ENCODE data around the gene SAMD4A.
A peak's percentile ranks its signal among the peaks of the same experiment; 100 is the strongest.

Gene SAMD4A

DNA sequence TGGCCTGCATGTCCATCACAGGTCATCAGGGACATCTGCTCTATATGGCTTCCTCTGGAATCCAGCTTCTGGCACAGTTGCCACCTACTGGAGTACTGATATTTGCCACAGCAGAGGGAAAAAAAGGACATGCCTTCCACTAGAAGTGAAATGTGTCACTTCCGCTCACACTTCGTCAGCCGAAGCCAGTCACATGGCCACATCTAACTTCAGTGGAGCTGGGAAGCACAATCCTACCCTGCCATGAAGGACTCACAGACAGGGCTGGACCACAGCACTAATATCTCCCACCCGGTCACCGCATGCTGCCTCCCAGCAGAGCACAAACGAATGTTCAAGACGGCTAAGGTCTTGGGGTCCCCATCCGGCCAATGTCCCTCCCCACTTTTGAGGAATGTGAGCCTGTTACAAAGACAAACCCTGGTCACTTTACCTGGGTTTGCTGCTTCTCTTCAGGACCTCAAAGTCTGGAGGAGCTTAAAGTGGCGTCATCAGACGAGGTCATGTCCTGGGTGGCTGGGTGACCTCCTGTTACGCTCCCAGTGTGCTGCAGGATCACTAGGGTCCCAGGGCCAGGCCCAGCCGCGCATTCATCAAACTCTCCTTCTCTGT, 237.1 kb downstream of the SAMD4A start:
- H3K4me3 ChIP-seq (ENCODE audit: low read length in 2 of 2) = no peak overlapping the region
- H3K9ac ChIP-seq (ENCODE audit: low read length in 2 of 2) = no peak overlapping the region
- H3K36me3 ChIP-seq (ENCODE audit: control insufficient read depth in 2 of 2, insufficient read depth in 2 of 2, low read length in 2 of 2) = no peaks in the 10 kb centered on the region
- no peaks in the 10 kb centered on the region for H3K27me3 ChIP-seq (ENCODE audit: control insufficient read depth in 1 of 2, insufficient read depth in 2 of 2, low read length in 2 of 2)
- no peaks in the 10 kb centered on the region for H3K9me3 ChIP-seq (ENCODE audit: control insufficient read depth in 2 of 2, low read length in 2 of 2)
- H3K4me1 ChIP-seq (ENCODE audit: control insufficient read depth, insufficient read depth, low read length) = peaks cover 4% of the 10 kb centered on the region
- H3K27ac ChIP-seq (ENCODE audit: low read length) = no peak overlapping the region

GRCh38 chr14:54804538-54805041, 237.7 kb downstream of the SAMD4A start:
- no peaks in the 10 kb centered on the region for H3K36me3 ChIP-seq (ENCODE audit: control insufficient read depth in 2 of 2, insufficient read depth in 2 of 2, low read length in 2 of 2)
- H3K4me3 ChIP-seq (ENCODE audit: low read length in 2 of 2) = no peak overlapping the region
- peaks cover 4% of the 10 kb centered on the region for H3K4me1 ChIP-seq (ENCODE audit: control insufficient read depth, insufficient read depth, low read length)
- no peaks in the 10 kb centered on the region for H3K27me3 ChIP-seq (ENCODE audit: control insufficient read depth in 1 of 2, insufficient read depth in 2 of 2, low read length in 2 of 2)
- no peak overlapping the region for H3K27ac ChIP-seq (ENCODE audit: low read length)
- no peaks in the 10 kb centered on the region for H3K9me3 ChIP-seq (ENCODE audit: control insufficient read depth in 2 of 2, low read length in 2 of 2)
- H3K9ac ChIP-seq (ENCODE audit: low read length in 2 of 2) = no peak overlapping the region

DNA sequence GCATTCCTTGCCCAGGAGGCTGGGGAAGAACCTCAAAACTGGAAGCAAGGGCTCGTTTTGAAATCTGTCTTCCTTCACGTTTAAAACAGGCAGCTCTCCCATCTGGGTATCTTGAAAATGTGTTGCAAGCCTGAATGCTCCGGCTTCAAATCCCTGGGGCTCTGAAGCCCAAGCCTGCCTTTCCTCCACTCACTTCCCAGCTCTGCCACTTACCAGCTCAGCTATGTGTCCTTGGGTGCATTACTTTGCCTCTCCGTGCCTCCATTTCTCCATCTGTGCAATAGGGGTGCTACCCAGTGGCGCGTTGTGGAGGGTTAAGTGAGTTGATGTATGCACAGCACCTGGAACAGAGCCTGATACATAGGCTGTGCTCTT, 238.1 kb downstream of the SAMD4A start:
- no peaks in the 10 kb centered on the region for H3K9me3 ChIP-seq (ENCODE audit: control insufficient read depth in 2 of 2, low read length in 2 of 2)
- no peak overlapping the region for H3K27ac ChIP-seq (ENCODE audit: low read length)

GRCh38 chr14:54805445-54806322, 238.8 kb downstream of the SAMD4A start:
- Histone ChIP-seq H3K27ac (ENCODE audit: low read length) (no peak overlapping the region), H3K9me3 (ENCODE audit: control insufficient read depth in 2 of 2, low read length in 2 of 2) (no peaks in the 10 kb centered on the region), H3K9ac (ENCODE audit: low read length in 2 of 2) (peak overlapping the region in 1 of 2 donors; percentile 29), H3K36me3 (ENCODE audit: control insufficient read depth in 2 of 2, insufficient read depth in 2 of 2, low read length in 2 of 2) (no peaks in the 10 kb centered on the region), H3K4me1 (ENCODE audit: control insufficient read depth, insufficient read depth, low read length) (peaks cover 4% of the 10 kb centered on the region), H3K27me3 (ENCODE audit: control insufficient read depth in 1 of 2, insufficient read depth in 2 of 2, low read length in 2 of 2) (no peaks in the 10 kb centered on the region), H3K4me3 (ENCODE audit: low read length in 2 of 2) (peak overlapping the region; percentile 2 to 61)

More for the DNA sequence above, 238.1 kb downstream of the SAMD4A start:
- Histone ChIP-seq H3K27me3 (ENCODE audit: control insufficient read depth in 1 of 2, insufficient read depth in 2 of 2, low read length in 2 of 2) (no peaks in the 10 kb centered on the region), H3K9ac (ENCODE audit: low read length in 2 of 2) (peak overlapping the region in 1 of 2 donors; percentile 13), H3K4me3 (ENCODE audit: low read length in 2 of 2) (no peak overlapping the region), H3K36me3 (ENCODE audit: control insufficient read depth in 2 of 2, insufficient read depth in 2 of 2, low read length in 2 of 2) (no peaks in the 10 kb centered on the region), H3K4me1 (ENCODE audit: control insufficient read depth, insufficient read depth, low read length) (peaks cover 4% of the 10 kb centered on the region)

- Histone ChIP-seq H3K4me1 (ENCODE audit: control insufficient read depth, insufficient read depth, low read length) (peaks cover 4% of the 10 kb centered on the region), H3K27ac (ENCODE audit: low read length) (no peak overlapping the region), H3K9me3 (ENCODE audit: control insufficient read depth in 2 of 2, low read length in 2 of 2) (no peaks in the 10 kb centered on the region), H3K4me3 (ENCODE audit: low read length in 2 of 2) (no peak overlapping the region), H3K9ac (ENCODE audit: low read length in 2 of 2) (no peak overlapping the region), H3K36me3 (ENCODE audit: control insufficient read depth in 2 of 2, insufficient read depth in 2 of 2, low read length in 2 of 2) (no peaks in the 10 kb centered on the region), H3K27me3 (ENCODE audit: control insufficient read depth in 1 of 2, insufficient read depth in 2 of 2, low read length in 2 of 2) (no peaks in the 10 kb centered on the region)
These were observed 239.7 kb downstream of the SAMD4A start for GRCh38 chr14:54806616-54807015.

- no peak overlapping the region for H3K27ac ChIP-seq (ENCODE audit: low read length)
- H3K36me3 ChIP-seq (ENCODE audit: control insufficient read depth in 2 of 2, insufficient read depth in 2 of 2, low read length in 2 of 2) = no peaks in the 10 kb centered on the region
- H3K4me3 ChIP-seq (ENCODE audit: low read length in 2 of 2) = no peak overlapping the region
These were observed 240.5 kb downstream of the SAMD4A start for GRCh38 chr14:54807428-54807827.

GRCh38 chr14:54807881-54808280, 241.0 kb downstream of the SAMD4A start:
- H3K27ac ChIP-seq (ENCODE audit: low read length) = no peak overlapping the region
- no peak overlapping the region for H3K4me3 ChIP-seq (ENCODE audit: low read length in 2 of 2)
- no peak overlapping the region for H3K9ac ChIP-seq (ENCODE audit: low read length in 2 of 2)
- H3K9me3 ChIP-seq (ENCODE audit: control insufficient read depth in 2 of 2, low read length in 2 of 2) = no peaks in the 10 kb centered on the region
- H3K27me3 ChIP-seq (ENCODE audit: control insufficient read depth in 1 of 2, insufficient read depth in 2 of 2, low read length in 2 of 2) = peaks cover 0 to 2% of the 10 kb centered on the region in 2 donors
- H3K36me3 ChIP-seq (ENCODE audit: control insufficient read depth in 2 of 2, insufficient read depth in 2 of 2, low read length in 2 of 2) = no peaks in the 10 kb centered on the region
- peaks cover 4% of the 10 kb centered on the region for H3K4me1 ChIP-seq (ENCODE audit: control insufficient read depth, insufficient read depth, low read length)

More at GRCh38 chr14:54807428-54807827, 240.5 kb downstream of the SAMD4A start:
- H3K9ac ChIP-seq (ENCODE audit: low read length in 2 of 2) = no peak overlapping the region
- H3K9me3 ChIP-seq (ENCODE audit: control insufficient read depth in 2 of 2, low read length in 2 of 2) = no peaks in the 10 kb centered on the region
- peaks cover 0 to 2% of the 10 kb centered on the region in 2 donors for H3K27me3 ChIP-seq (ENCODE audit: control insufficient read depth in 1 of 2, insufficient read depth in 2 of 2, low read length in 2 of 2)
- peaks cover 4% of the 10 kb centered on the region for H3K4me1 ChIP-seq (ENCODE audit: control insufficient read depth, insufficient read depth, low read length)

DNA sequence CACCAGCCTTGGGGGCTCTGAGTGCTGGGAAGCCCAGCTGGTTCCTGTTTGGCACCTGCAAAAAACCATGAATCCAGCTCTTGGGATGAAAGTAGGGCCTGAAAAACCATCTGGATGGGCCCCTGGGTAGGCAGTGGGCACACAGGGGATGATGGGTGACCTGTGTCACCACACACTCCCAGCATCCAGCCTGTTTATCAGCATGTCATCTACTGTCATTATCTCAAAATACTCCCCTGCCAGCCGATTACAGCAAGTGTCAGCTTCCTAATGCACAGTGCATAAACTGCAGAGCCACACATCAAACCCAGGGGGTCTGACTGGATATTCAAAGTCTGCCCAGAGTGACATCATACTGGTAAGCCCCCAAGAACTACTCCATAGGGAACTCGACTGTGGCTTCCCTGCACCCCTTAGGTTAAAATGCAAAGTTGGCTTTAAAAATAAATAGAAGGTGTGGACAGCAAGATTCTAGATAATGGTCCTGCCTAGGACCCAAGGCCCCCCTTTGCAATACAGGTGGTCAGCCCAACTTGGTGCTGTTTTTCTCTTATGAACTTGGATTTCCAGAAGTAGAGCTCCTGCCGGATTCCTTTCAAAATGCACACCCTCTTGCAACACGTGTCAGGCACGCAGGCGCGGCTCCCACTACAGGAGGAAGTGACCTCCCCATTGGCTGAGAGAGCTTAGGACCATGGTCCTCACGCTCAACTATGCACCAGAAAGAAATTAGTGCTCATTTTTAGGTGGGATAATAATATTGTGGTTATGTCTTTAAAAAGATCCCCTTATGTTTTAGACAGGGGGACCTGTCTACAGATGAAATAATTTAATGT, 241.6 kb downstream of the SAMD4A start:
- Histone ChIP-seq H3K4me3 (ENCODE audit: low read length in 2 of 2) (no peak overlapping the region), H3K27me3 (ENCODE audit: control insufficient read depth in 1 of 2, insufficient read depth in 2 of 2, low read length in 2 of 2) (peaks cover 0 to 2% of the 10 kb centered on the region in 2 donors), H3K4me1 (ENCODE audit: control insufficient read depth, insufficient read depth, low read length) (peaks cover 4% of the 10 kb centered on the region), H3K27ac (ENCODE audit: low read length) (no peak overlapping the region), H3K9ac (ENCODE audit: low read length in 2 of 2) (no peak overlapping the region), H3K36me3 (ENCODE audit: control insufficient read depth in 2 of 2, insufficient read depth in 2 of 2, low read length in 2 of 2) (no peaks in the 10 kb centered on the region), H3K9me3 (ENCODE audit: control insufficient read depth in 2 of 2, low read length in 2 of 2) (no peaks in the 10 kb centered on the region)

- H3K27me3 ChIP-seq (ENCODE audit: control insufficient read depth in 1 of 2, insufficient read depth in 2 of 2, low read length in 2 of 2) = peaks cover 0 to 2% of the 10 kb centered on the region in 2 donors
- no peak overlapping the region for H3K4me3 ChIP-seq (ENCODE audit: low read length in 2 of 2)
- no peak overlapping the region for H3K9ac ChIP-seq (ENCODE audit: low read length in 2 of 2)
- H3K4me1 ChIP-seq (ENCODE audit: control insufficient read depth, insufficient read depth, low read length) = peaks cover 4% of the 10 kb centered on the region
- no peaks in the 10 kb centered on the region for H3K36me3 ChIP-seq (ENCODE audit: control insufficient read depth in 2 of 2, insufficient read depth in 2 of 2, low read length in 2 of 2)
- H3K9me3 ChIP-seq (ENCODE audit: control insufficient read depth in 2 of 2, low read length in 2 of 2) = no peaks in the 10 kb centered on the region
- no peak overlapping the region for H3K27ac ChIP-seq (ENCODE audit: low read length)
These were observed 242.8 kb downstream of the SAMD4A start for GRCh38 chr14:54809767-54810166.

GRCh38 chr14:54812617-54813016, 245.7 kb downstream of the SAMD4A start:
- no peak overlapping the region for H3K9ac ChIP-seq (ENCODE audit: low read length in 2 of 2)
- H3K27ac ChIP-seq (ENCODE audit: low read length) = no peak overlapping the region
- H3K4me3 ChIP-seq (ENCODE audit: low read length in 2 of 2) = no peak overlapping the region
- no peaks in the 10 kb centered on the region for H3K9me3 ChIP-seq (ENCODE audit: control insufficient read depth in 2 of 2, low read length in 2 of 2)
- H3K27me3 ChIP-seq (ENCODE audit: control insufficient read depth in 1 of 2, insufficient read depth in 2 of 2, low read length in 2 of 2) = peaks cover 0 to 2% of the 10 kb centered on the region in 2 donors
- no peaks in the 10 kb centered on the region for H3K4me1 ChIP-seq (ENCODE audit: control insufficient read depth, insufficient read depth, low read length)
- no peaks in the 10 kb centered on the region for H3K36me3 ChIP-seq (ENCODE audit: control insufficient read depth in 2 of 2, insufficient read depth in 2 of 2, low read length in 2 of 2)
